Thoracic aorta (tissue), 2 donors: Measurements from ENCODE around the gene ASAP2. TPM values are rescaled to one million over a fixed set of nuclear protein-coding genes. Genes with fewer than 3 reads are reported as not detected.

Experiments
- ATAC-seq: fragments of 150-250 bp; one replicate; pipeline ENCODE4 v1.8.0; 2017; ENCODE audit warnings: low read depth; ENCODE audit not compliant: insufficient number of reproducible peaks, low FRiP score
- DNase-seq: peaks from one replicate; pipeline ENCODE4 v3.0.0-alpha.2; 2020; ENCODE audit warnings: low spot score
- H3K27ac ChIP-seq, 2 donors: fragments of 200-600 bp; sonication (generic); 1 replicate in 1 of 2; 2 replicates in 1 of 2; pipeline ENCODE4 v1.5.1; 2016; ENCODE audit warnings: mild to moderate bottlenecking in 2 of 2, moderate library complexity in 2 of 2
- H3K27me3 ChIP-seq: fragments of 200-600 bp; sonication (generic); replicated peaks from 2 replicates; pipeline ENCODE4 v1.6.0; 2016; ENCODE audit warnings: mild to moderate bottlenecking; ENCODE audit not compliant: insufficient read depth
- H3K36me3 ChIP-seq: fragments of 200-600 bp; sonication (generic); one replicate; pipeline ENCODE4 v1.5.1; 2016
- H3K4me1 ChIP-seq, 2 donors: fragments of 200-600 bp; sonication (generic); 1 replicate in 1 of 2; 2 replicates in 1 of 2; pipeline versions ENCODE4 v1.5.1 to v1.6.0; 2016; ENCODE audit warnings: low read depth in 2 of 2, mild to moderate bottlenecking in 1 of 2; ENCODE audit not compliant: control insufficient read depth in 1 of 2
- H3K4me3 ChIP-seq: fragments of 200-600 bp; sonication (generic); 2 replicates; pipeline ENCODE4 v1.5.1; 2016; ENCODE audit warnings: mild to moderate bottlenecking
- H3K9me3 ChIP-seq: fragments of 200-600 bp; sonication (generic); 2 replicates; pipeline ENCODE4 v1.5.1; 2016
- CTCF ChIP-seq: fragments of 200-600 bp; sonication (generic); IDR thresholded peaks from one replicate; pipeline ENCODE4 v1.5.1; 2019; ENCODE audit warnings: antibody characterized with exemption
- total RNA-seq, 2 donors: library from RNA; depleted of rRNA; stranded (reverse); fragments of >200 nt; gene quantifications; one replicate each; pipeline versions ENCODE4 v1.1.0 to v1.2.3, GENCODE V29; 2016

Gene ASAP2
- total RNA-seq, 2 donors from 2014 or later = 58.1 to 102 TPM

GRCh38 chr2:9205486-9205885, 1.1 kb upstream of the ASAP2 start:
- Histone ChIP-seq H3K4me1 (peaks cover 13 to 28% of the 10 kb centered on the region in 2 donors), H3K9me3 (no peaks in the 10 kb centered on the region), H3K4me3 (peak overlapping the region; percentile 83), H3K27me3 (no peaks in the 10 kb centered on the region), H3K36me3 (no peaks in the 10 kb centered on the region), H3K27ac (peak overlapping the region; percentile 92)
- ATAC-seq (no peak), DNase-seq (no peak)
- no peak for TF ChIP-seq CTCF

- H3K4me3 ChIP-seq = peak overlapping the region; percentile 91
- H3K9me3 ChIP-seq = no peaks in the 10 kb centered on the region
- H3K36me3 ChIP-seq = no peaks in the 10 kb centered on the region
- ATAC-seq (peak; percentile 5), DNase-seq (no peak)
- H3K27ac ChIP-seq = peak overlapping the region; percentile 92 to 96
- H3K27me3 ChIP-seq = no peaks in the 10 kb centered on the region
- peaks cover 25 to 45% of the 10 kb centered on the region in 2 donors for H3K4me1 ChIP-seq
- no peak for TF ChIP-seq CTCF
Observed at GRCh38 chr2:9206991-9207640, 504 bp downstream of the ASAP2 start.

- H3K9me3 ChIP-seq = no peaks in the 10 kb centered on the region
- no peaks in the 10 kb centered on the region for H3K27me3 ChIP-seq
- TF ChIP-seq CTCF = no peak
- H3K27ac ChIP-seq = peak overlapping the region; percentile 92 to 96
- DNase-seq (no peak), ATAC-seq (peak; percentile 17)
- peaks cover 31 to 51% of the 10 kb centered on the region in 2 donors for H3K4me1 ChIP-seq
- H3K36me3 ChIP-seq = no peaks in the 10 kb centered on the region
- peak overlapping the region; percentile 91 for H3K4me3 ChIP-seq
Observed at GRCh38 chr2:9207641-9208311, 1.2 kb downstream of the ASAP2 start.

GRCh38 chr2:9208875-9209274, 2.3 kb downstream of the ASAP2 start:
- TF ChIP-seq CTCF = no peak
- Histone ChIP-seq H3K27ac (peak overlapping the region in 1 of 2 donors; percentile 96), H3K4me3 (peak overlapping the region; percentile 91), H3K27me3 (no peaks in the 10 kb centered on the region), H3K4me1 (peaks cover 40 to 62% of the 10 kb centered on the region in 2 donors), H3K36me3 (no peaks in the 10 kb centered on the region), H3K9me3 (no peaks in the 10 kb centered on the region)
- ATAC-seq (no peak), DNase-seq (no peak)

GRCh38 chr2:9210030-9210429, 3.4 kb downstream of the ASAP2 start:
- no peak for DNase-seq
- ATAC-seq = no peak
- peak overlapping the region; percentile 50 to 96 for H3K27ac ChIP-seq

More at GRCh38 chr2:9210030-9210429, 3.4 kb downstream of the ASAP2 start:
- Histone ChIP-seq H3K36me3 (no peaks in the 10 kb centered on the region), H3K27me3 (no peaks in the 10 kb centered on the region), H3K4me1 (peaks cover 44 to 74% of the 10 kb centered on the region in 2 donors), H3K9me3 (no peaks in the 10 kb centered on the region), H3K4me3 (no peak overlapping the region)
- no peak for TF ChIP-seq CTCF
